Measurements from ENCODE around the gene STIM1. TPM values are rescaled to one million over a fixed set of nuclear protein-coding genes. Genes with fewer than 3 reads are reported as not detected.

Gene STIM1
- polyA plus RNA-seq, 1 donor from 2014 or later: 22.1 TPM

GRCh38 chr11:3958281-3958680, 102.8 kb downstream of the STIM1 start:
- Mint-ChIP-seq H3K9me3 (no peaks in the 10 kb centered on the region), H3K27ac (peak overlapping the region in 1 of 3 donors; percentile 29), H3K4me3 (no peak overlapping the region)

DNA sequence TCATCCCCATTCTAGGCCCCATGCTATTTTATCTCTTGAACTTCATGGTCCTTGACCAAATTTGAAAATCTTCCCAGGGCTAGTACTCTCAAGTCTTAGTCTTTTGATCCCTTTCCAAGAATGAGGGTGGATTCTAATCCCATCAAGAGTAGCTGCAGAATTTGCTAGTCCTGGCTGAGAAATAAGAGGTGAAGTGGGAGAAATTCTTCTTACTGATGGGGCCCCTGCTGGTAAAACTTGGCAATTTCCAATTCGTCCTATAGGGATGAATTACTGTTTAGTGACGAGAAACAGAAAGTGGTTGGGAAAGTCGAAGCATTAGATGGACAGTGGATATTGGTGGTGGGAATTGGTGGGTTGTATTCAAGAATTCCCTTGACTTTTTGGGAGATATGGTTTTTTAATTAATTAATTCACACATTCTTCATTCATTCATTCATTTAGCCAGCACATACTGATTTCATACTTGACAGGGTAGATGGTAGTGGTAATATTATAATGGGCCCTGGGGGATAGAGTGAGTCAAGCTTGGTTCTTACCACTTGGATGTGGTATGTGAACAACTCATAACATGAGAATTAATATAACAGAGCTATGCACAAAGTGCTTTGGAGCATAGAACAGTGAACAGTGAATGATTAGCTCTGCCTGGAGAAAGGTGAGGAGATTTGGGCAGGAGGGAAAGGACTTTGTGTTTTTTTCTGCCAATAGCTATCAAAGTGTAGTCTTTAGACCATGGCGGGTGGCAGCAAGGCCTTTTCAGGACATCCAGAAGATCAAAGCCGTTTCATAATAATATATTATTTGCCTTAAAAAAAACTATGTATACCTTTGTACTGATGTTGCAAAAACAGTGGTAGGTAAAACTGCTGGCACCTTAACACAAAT, 103.8 kb downstream of the STIM1 start:
- peak overlapping the region in 1 of 3 donors; percentile 84 for H3K27ac Mint-ChIP-seq
- peaks cover 29 to 41% (median 32%) of the 10 kb centered on the region in 3 donors for H3K4me1 Mint-ChIP-seq
- no peak overlapping the region for H3K4me3 Mint-ChIP-seq
- no peaks in the 10 kb centered on the region for H3K9me3 Mint-ChIP-seq
- H3K36me3 Mint-ChIP-seq: no peaks in the 10 kb centered on the region
- H3K27me3 Mint-ChIP-seq: no peaks in the 10 kb centered on the region

More at GRCh38 chr11:3958281-3958680, 102.8 kb downstream of the STIM1 start:
- Mint-ChIP-seq H3K4me1 (peaks cover 25 to 41% (median 30%) of the 10 kb centered on the region in 3 donors), H3K36me3 (no peaks in the 10 kb centered on the region), H3K27me3 (no peaks in the 10 kb centered on the region)

DNA sequence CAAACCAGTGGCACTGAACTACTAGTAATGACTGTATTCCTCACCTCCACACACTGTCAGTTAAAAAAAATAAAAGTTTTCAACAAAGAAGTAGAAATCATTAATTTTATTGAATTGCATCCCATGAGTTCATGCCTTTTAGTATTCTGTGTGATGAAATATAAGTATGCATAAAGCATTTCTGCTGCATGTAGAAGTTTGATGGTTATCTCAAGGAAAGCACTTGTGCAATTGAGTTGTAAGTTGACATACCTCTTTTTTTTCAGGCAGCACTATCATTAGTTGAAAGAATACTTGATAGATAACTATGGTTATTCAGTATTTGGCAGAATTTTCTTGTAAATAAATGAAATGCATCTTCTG, 104.4 kb downstream of the STIM1 start:
- H3K4me3 Mint-ChIP-seq: no peak overlapping the region
- H3K27ac Mint-ChIP-seq: no peak overlapping the region
- H3K27me3 Mint-ChIP-seq: no peaks in the 10 kb centered on the region
- no peaks in the 10 kb centered on the region for H3K36me3 Mint-ChIP-seq
- H3K9me3 Mint-ChIP-seq: no peaks in the 10 kb centered on the region
- peaks cover 25 to 34% (median 27%) of the 10 kb centered on the region in 3 donors for H3K4me1 Mint-ChIP-seq

DNA sequence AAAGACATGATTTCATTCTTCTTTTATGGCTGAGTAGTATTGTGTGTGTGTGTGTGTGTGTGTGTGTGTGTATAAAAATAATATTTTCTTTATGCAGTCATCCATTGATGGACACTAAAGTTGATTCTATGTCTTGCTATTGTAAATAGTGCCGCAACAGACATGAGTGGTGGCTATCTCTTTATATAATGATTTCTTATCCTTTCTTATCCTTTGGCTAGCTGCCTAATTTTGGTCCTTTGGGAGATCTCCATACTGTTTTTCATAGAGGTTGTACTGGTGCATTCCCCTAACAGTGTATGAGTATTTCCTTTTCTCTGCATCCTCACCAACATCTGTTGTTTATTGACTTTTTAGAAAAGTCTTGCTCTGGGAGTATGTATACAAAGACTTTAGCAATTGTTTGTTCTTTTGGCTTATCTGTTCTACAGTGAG, 107.0 kb downstream of the STIM1 start:
- H3K9me3 Mint-ChIP-seq: no peaks in the 10 kb centered on the region
- no peak overlapping the region for H3K4me3 Mint-ChIP-seq
- peaks cover 1% of the 10 kb centered on the region for H3K36me3 Mint-ChIP-seq
- peaks cover 15 to 25% (median 23%) of the 10 kb centered on the region in 3 donors for H3K4me1 Mint-ChIP-seq
- no peak overlapping the region for H3K27ac Mint-ChIP-seq
- H3K27me3 Mint-ChIP-seq: no peaks in the 10 kb centered on the region

DNA sequence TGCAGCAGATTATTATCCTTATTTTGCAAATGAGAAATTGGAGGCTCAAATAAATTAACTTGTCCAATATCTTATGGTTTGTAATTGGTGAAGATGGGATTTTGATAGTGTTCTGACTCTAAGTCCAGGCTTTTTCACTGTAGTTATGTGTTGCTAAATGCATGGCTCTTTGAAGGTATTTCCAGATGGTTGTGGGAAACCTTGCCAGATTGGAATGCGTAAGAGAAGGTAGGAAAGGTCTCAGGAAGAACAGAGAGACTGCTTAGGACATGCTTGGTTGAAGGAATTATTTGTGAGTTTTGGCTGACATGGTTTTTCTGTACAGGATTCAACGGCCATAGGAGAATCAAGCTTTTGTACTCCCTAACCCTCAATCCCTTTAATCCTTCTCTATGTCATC, 108.6 kb downstream of the STIM1 start:
- no peak overlapping the region for H3K27ac Mint-ChIP-seq
- peaks cover 3% of the 10 kb centered on the region for H3K36me3 Mint-ChIP-seq
- no peak overlapping the region for H3K4me3 Mint-ChIP-seq
- no peaks in the 10 kb centered on the region for H3K27me3 Mint-ChIP-seq
- H3K4me1 Mint-ChIP-seq: peaks cover 13 to 21% (median 20%) of the 10 kb centered on the region in 3 donors
- H3K9me3 Mint-ChIP-seq: no peaks in the 10 kb centered on the region

- Mint-ChIP-seq H3K27me3 (no peaks in the 10 kb centered on the region), H3K4me1 (peaks cover 14 to 25% (median 23%) of the 10 kb centered on the region in 3 donors), H3K9me3 (no peaks in the 10 kb centered on the region), H3K36me3 (peaks cover 6% of the 10 kb centered on the region), H3K27ac (no peak overlapping the region), H3K4me3 (no peak overlapping the region)
These were observed 109.6 kb downstream of the STIM1 start for GRCh38 chr11:3964935-3965604.

GRCh38 chr11:3967695-3968094, 112.2 kb downstream of the STIM1 start:
- H3K27ac Mint-ChIP-seq: peak overlapping the region in 1 of 3 donors; percentile 70
- no peaks in the 10 kb centered on the region for H3K9me3 Mint-ChIP-seq
- no peaks in the 10 kb centered on the region for H3K27me3 Mint-ChIP-seq
- H3K4me1 Mint-ChIP-seq: peaks cover 16 to 27% (median 26%) of the 10 kb centered on the region in 3 donors
- peaks cover 6% of the 10 kb centered on the region for H3K36me3 Mint-ChIP-seq
- no peak overlapping the region for H3K4me3 Mint-ChIP-seq

GRCh38 chr11:3969200-3969599, 113.7 kb downstream of the STIM1 start:
- H3K9me3 Mint-ChIP-seq: no peaks in the 10 kb centered on the region
- H3K27me3 Mint-ChIP-seq: no peaks in the 10 kb centered on the region
- peak overlapping the region in 1 of 3 donors; percentile 65 for H3K27ac Mint-ChIP-seq
- H3K4me3 Mint-ChIP-seq: peak overlapping the region in 1 of 4 donors; percentile 33
- peaks cover 9% of the 10 kb centered on the region for H3K36me3 Mint-ChIP-seq
- peaks cover 14 to 23% (median 23%) of the 10 kb centered on the region in 3 donors for H3K4me1 Mint-ChIP-seq

- no peaks in the 10 kb centered on the region for H3K9me3 Mint-ChIP-seq
- peaks cover 14 to 24% (median 22%) of the 10 kb centered on the region in 3 donors for H3K4me1 Mint-ChIP-seq
- H3K27ac Mint-ChIP-seq: peak overlapping the region in 2 of 3 donors; percentile 23 to 65
- H3K36me3 Mint-ChIP-seq: peaks cover 9% of the 10 kb centered on the region
- H3K4me3 Mint-ChIP-seq: no peak overlapping the region
- no peaks in the 10 kb centered on the region for H3K27me3 Mint-ChIP-seq
These were observed 114.1 kb downstream of the STIM1 start for GRCh38 chr11:3969613-3970012.

DNA sequence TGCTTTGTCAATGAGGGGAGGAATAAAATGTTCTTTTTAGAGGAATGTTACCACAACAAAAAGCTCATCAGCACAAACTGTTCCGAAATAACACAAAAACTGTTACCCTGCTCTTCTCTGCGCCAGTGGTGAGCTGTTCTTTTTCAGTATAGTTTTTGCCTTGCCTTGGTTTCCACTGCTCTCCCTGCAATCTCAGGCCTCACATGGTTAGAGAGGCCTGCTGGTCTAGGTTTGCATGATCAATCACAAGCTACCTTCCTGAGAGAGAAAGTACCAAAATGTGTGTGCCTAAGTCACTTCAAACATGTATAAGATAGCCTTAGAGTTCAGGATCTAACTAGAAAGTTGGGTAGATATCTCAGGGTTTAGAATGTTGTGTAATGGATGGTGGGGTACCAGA, 114.6 kb downstream of the STIM1 start:
- Mint-ChIP-seq H3K27me3 (no peaks in the 10 kb centered on the region), H3K4me1 (peaks cover 14 to 26% (median 22%) of the 10 kb centered on the region in 3 donors), H3K36me3 (peaks cover 9% of the 10 kb centered on the region), H3K27ac (peak overlapping the region in 2 of 3 donors; percentile 23 to 71), H3K4me3 (no peak overlapping the region), H3K9me3 (no peaks in the 10 kb centered on the region)

DNA sequence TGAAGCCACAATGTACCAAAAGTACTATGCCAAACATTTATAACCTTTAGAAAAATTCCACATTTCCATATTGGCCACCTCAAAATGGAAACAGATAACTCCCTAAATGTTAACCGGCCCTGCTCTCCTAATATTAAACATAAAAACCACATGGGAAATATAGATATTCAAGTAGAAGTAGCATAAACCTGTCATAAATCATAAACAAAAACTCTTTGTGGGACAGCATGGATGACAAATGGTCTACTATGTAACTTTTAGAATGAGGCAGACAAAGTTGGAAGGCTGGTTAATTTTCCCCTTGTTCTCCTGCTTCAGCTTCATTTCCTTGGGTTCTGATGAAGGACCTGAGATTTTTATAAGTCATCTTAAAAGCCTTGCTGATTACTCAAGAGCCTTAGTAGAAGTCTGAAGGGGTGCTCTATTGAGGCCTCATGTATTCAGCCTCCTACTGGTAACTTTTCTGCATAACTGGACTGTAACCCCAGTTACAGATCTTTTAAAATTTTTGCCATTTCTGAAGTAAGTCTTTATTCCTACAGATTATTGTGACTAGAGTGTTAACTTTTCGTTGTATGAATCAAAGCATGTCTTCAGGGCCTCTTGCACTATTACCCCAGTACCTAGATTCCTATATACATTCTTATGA, 116.4 kb downstream of the STIM1 start:
- Mint-ChIP-seq H3K36me3 (peaks cover 8% of the 10 kb centered on the region), H3K27me3 (no peaks in the 10 kb centered on the region), H3K4me1 (peaks cover 11 to 24% (median 24%) of the 10 kb centered on the region in 3 donors), H3K27ac (peak overlapping the region in 1 of 3 donors; percentile 31), H3K4me3 (no peak overlapping the region), H3K9me3 (no peaks in the 10 kb centered on the region)

DNA sequence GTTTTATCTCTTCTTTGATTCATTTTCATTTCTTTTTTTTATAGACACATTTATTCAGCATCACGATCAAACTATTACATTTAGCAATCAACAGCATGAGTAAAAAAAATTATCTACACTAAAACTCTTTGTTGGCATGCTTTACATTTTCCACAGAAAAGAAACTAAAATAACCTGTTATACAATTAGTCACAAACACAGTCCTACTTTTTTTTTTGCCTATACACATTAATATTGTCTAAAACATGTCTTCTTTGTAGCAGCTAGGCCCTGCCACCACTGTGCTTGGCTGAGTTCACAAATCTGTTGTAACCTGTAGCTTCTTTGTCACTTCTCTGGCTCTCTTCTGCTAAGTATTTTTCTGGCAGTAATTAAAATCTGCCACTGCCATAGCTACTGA, 117.0 kb downstream of the STIM1 start:
- no peaks in the 10 kb centered on the region for H3K9me3 Mint-ChIP-seq
- no peak overlapping the region for H3K27ac Mint-ChIP-seq
- peaks cover 11 to 29% (median 28%) of the 10 kb centered on the region in 3 donors for H3K4me1 Mint-ChIP-seq
- H3K27me3 Mint-ChIP-seq: no peaks in the 10 kb centered on the region
- no peak overlapping the region for H3K4me3 Mint-ChIP-seq
- H3K36me3 Mint-ChIP-seq: peaks cover 8% of the 10 kb centered on the region

DNA sequence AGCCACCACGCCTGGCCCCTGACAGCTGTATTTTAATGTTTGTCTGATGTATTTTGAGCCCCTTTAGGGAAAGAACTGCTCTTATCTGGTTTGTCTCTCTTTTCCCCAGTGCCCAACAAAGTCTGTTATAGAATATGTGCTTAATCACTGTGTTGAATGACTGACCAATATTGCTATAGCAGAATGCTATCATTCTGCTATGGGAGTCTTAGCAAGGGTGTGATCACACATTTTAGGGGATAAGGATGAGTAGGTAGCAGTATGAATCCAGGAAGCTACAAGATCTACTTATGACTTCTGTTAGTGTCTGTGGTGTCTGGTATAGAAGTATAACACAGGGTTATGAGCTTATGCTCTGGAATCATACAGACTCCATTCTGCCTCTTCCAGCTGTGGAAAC, 121.6 kb downstream of the STIM1 start:
- Mint-ChIP-seq H3K27ac (no peak overlapping the region), H3K36me3 (peaks cover 3% of the 10 kb centered on the region), H3K4me3 (no peak overlapping the region), H3K4me1 (peaks cover 16 to 29% (median 19%) of the 10 kb centered on the region in 3 donors), H3K27me3 (no peaks in the 10 kb centered on the region), H3K9me3 (no peaks in the 10 kb centered on the region)

- no peak overlapping the region for H3K4me3 Mint-ChIP-seq
- H3K4me1 Mint-ChIP-seq: peaks cover 23 to 40% (median 25%) of the 10 kb centered on the region in 3 donors
- H3K27me3 Mint-ChIP-seq: no peaks in the 10 kb centered on the region
- no peak overlapping the region for H3K27ac Mint-ChIP-seq
- H3K9me3 Mint-ChIP-seq: no peaks in the 10 kb centered on the region
- no peaks in the 10 kb centered on the region for H3K36me3 Mint-ChIP-seq
These were observed 125.7 kb downstream of the STIM1 start for GRCh38 chr11:3981084-3981633.

DNA sequence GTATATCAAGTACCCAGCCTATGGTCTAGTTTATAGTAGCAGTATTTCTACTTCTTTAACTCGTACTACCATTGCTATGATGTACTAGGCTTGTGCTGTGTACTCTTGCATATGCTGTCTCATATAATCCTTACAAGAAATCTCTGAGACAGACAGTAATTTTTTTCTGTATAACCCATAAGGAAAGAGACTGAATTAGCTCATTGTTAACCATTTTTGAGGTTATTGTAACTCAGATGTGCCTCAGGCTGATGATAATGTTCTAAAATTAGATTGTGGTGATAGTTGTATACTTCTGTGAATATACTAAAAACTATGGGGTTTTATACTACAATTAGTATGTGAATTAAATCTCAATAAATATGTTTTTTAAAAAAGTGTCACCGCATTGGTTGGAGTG, 127.0 kb downstream of the STIM1 start:
- H3K27ac Mint-ChIP-seq: peak overlapping the region in 1 of 3 donors; percentile 46
- H3K4me3 Mint-ChIP-seq: no peak overlapping the region
- no peaks in the 10 kb centered on the region for H3K27me3 Mint-ChIP-seq
- peaks cover 18 to 40% (median 23%) of the 10 kb centered on the region in 3 donors for H3K4me1 Mint-ChIP-seq
- H3K36me3 Mint-ChIP-seq: no peaks in the 10 kb centered on the region
- no peaks in the 10 kb centered on the region for H3K9me3 Mint-ChIP-seq
